Hepatocyte (in vitro differentiated cells): ENCODE data around the gene RGP1. TPM values are rescaled to one million over a fixed set of nuclear protein-coding genes. Genes with fewer than 3 reads are reported as not detected.
A peak's percentile ranks its signal among the peaks of the same experiment; 100 is the strongest.

Source experiments
- DNase-seq: peaks from one replicate; pipeline ENCODE4 v3.0.0-alpha.2; 2016; ENCODE audit warnings: low spot score
- H2AFZ ChIP-seq: fragments of 200-600 bp; sonication (generic); 2 replicates; pipeline ENCODE4 v1.6.0; 2016; ENCODE audit warnings: antibody characterized with exemption, mild to moderate bottlenecking
- H3K27ac ChIP-seq: fragments of 200-600 bp; sonication (generic); 2 replicates; pipeline ENCODE4 v1.5.1; 2016; ENCODE audit warnings: mild to moderate bottlenecking
- H3K27me3 ChIP-seq: fragments of 200-600 bp; sonication (generic); 2 replicates; pipeline ENCODE4 v1.6.1; 2016
- H3K36me3 ChIP-seq: fragments of 200-600 bp; sonication (generic); replicated peaks from 2 replicates; pipeline ENCODE4 v1.5.1; 2016; ENCODE audit warnings: low read depth; ENCODE audit not compliant: insufficient read depth
- H3K4me1 ChIP-seq: fragments of 200-600 bp; sonication (generic); 2 replicates; pipeline ENCODE4 v1.5.1; 2016; ENCODE audit warnings: mild to moderate bottlenecking, moderate library complexity; ENCODE audit not compliant: insufficient read depth
- H3K4me2 ChIP-seq: fragments of 200-600 bp; sonication (generic); 2 replicates; pipeline ENCODE4 v1.6.0; 2016
- H3K4me3 ChIP-seq: fragments of 200-600 bp; sonication (generic); 2 replicates; pipeline ENCODE4 v1.5.1; 2016; ENCODE audit warnings: mild to moderate bottlenecking
- H3K79me2 ChIP-seq: fragments of 200-600 bp; sonication (generic); 2 replicates; pipeline ENCODE4 v1.6.0; 2017; ENCODE audit warnings: mild to moderate bottlenecking
- H3K9me2 ChIP-seq: fragments of 200-600 bp; sonication (generic); replicated peaks from 2 replicates; pipeline ENCODE4 v1.6.0; 2017; ENCODE audit warnings: mild to moderate bottlenecking; ENCODE audit not compliant: insufficient read depth
- H3K9me3 ChIP-seq: fragments of 200-600 bp; sonication (generic); 2 replicates; pipeline ENCODE4 v1.5.1; 2016; ENCODE audit warnings: low read depth, mild to moderate bottlenecking
- H4K20me1 ChIP-seq: fragments of 200-600 bp; sonication (generic); 2 replicates; pipeline ENCODE4 v1.6.0; 2016; ENCODE audit warnings: mild to moderate bottlenecking; ENCODE audit not compliant: insufficient read depth, poor library complexity, severe bottlenecking
- CTCF ChIP-seq: fragments of 200-600 bp; sonication (generic); IDR thresholded peaks from 2 replicates; pipeline ENCODE4 v1.5.1; 2016; ENCODE audit warnings: antibody characterized with exemption, mild to moderate bottlenecking; ENCODE audit not compliant: poor library complexity
- EZH2 ChIP-seq: fragments of 200-600 bp; sonication (generic); IDR thresholded peaks from 2 replicates; pipeline ENCODE4 v1.6.1; 2016; ENCODE audit warnings: antibody characterized with exemption, mild to moderate bottlenecking, borderline replicate concordance
- EZH2phosphoT487 ChIP-seq: fragments of 200-600 bp; sonication (generic); IDR thresholded peaks from one replicate; pipeline ENCODE4 v1.6.1; 2018; ENCODE audit warnings: antibody characterized with exemption, mild to moderate bottlenecking, low read depth, moderate library complexity; ENCODE audit not compliant: unreplicated experiment, severe bottlenecking
- WGBS: methylation state at CpG from one replicate; pipeline ENCODE4 v1.1.6; 2016; ENCODE audit warnings: low lambda C conversion rate; ENCODE audit errors: missing lambda C conversion rate; 5-methylcytosine and 5-hydroxymethylcytosine counted together
- polyA plus RNA-seq: library from polyadenylated mRNA; unstranded; fragments of >200 nt; fragmentation: Nextera tagmentation; extraction: Ambion mirVana; gene quantifications from 2 replicates; pipeline ENCODE4 v1.2.1, GENCODE V29; 2016
- total RNA-seq: library from RNA; depleted of rRNA; stranded (reverse); fragments of >200 nt; gene quantifications from 2 replicates; pipeline ENCODE4 v1.2.3, GENCODE V29; 2014

RGP1 gene
- total and polyA plus RNA-seq, 2 experiments from 2014 or later: 11.4 to 19.3 TPM

DNA sequence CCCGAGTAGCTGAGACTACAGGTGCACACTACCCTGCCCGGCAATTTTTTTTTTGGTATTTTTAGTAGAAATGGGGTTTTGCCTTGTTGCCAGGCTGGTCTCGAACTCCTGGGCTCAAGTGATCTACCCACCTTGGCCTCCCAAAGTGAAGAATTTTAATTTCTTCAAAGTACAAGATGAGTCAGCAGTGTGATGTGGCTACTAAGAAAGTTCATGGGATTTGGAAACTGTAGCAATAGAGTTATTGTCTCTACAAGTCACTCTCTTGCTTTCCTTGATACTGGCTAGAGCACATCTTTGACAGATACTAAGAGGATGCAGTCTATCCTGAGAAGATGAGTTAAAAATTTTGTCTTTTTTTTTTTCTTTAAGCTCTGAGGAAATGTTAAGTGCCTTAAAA, 15.0 kb upstream of the RGP1 start:
- no peak for TF ChIP-seq CTCF
- no peak for TF ChIP-seq EZH2phosphoT487
- no peak for TF ChIP-seq EZH2
- Histone ChIP-seq H3K27ac (peak overlapping the region; percentile 95), H3K36me3 (no peaks in the 10 kb centered on the region), H3K9me3 (no peaks in the 10 kb centered on the region), H2AFZ (no peak overlapping the region), H3K9me2 (no peaks in the 10 kb centered on the region), H3K79me2 (peaks cover 51% of the 10 kb centered on the region), H3K4me2 (peak overlapping the region; percentile 89), H3K4me1 (peaks cover 34% of the 10 kb centered on the region), H3K27me3 (no peaks in the 10 kb centered on the region), H4K20me1 (peaks cover 22% of the 10 kb centered on the region), H3K4me3 (no peak overlapping the region)
- no peak for DNase-seq
- 87% methylated on average over 3 of the region's 3 CpGs for WGBS

DNA sequence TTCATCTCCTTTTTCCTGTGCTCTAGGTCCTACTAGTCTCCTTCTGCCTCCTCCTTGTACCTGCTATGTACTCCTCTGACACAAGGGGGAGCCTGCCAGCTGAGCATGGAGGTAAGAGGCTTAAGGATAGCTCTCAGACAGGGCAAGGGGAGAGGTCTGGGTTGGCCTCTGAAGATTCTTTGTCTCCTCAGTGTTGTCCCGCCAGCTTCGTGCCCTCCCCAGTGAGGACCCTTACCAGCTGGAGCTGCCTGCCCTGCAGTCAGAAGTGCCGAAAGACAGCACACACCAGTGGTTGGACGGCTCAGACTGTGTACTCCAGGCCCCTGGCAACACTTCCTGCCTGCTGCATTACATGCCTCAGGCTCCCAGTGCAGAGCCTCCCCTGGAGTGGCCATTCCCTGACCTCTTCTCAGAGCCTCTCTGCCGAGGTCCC, 12.9 kb upstream of the RGP1 start:
- Histone ChIP-seq H3K4me2 (no peak overlapping the region), H3K27me3 (no peaks in the 10 kb centered on the region), H3K79me2 (peaks cover 30% of the 10 kb centered on the region), H3K4me1 (peaks cover 15% of the 10 kb centered on the region), H3K36me3 (no peaks in the 10 kb centered on the region), H3K27ac (peak overlapping the region; percentile 14), H2AFZ (no peak overlapping the region), H4K20me1 (peaks cover 6% of the 10 kb centered on the region), H3K9me3 (no peaks in the 10 kb centered on the region), H3K4me3 (no peak overlapping the region), H3K9me2 (no peaks in the 10 kb centered on the region)
- peak; percentile 81 for DNase-seq
- TF ChIP-seq EZH2 (no peak), EZH2phosphoT487 (no peak), CTCF (peak; percentile 75)
- WGBS: 50% methylated on average over 5 of the region's 5 CpGs

DNA sequence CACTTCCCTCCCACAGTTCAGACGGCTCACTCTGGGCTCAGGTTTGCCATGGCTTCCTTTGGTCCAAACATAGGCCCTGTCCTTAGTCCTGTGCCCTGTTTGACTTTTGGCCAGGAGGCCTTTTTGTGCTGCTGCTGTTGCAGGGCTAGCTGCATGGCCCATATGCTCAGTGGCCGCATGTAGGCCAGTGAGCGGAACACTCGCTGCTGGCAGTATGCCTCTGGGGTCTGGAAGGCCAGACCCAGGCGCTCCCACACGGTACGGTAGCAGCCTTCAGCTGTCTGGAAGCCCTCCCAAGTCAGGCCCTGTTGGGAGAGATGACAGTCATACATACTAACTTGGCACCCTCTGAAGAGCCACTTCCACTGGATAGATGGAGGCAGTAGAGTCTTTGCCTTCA, 11.9 kb upstream of the RGP1 start:
- TF ChIP-seq EZH2phosphoT487 (no peak), CTCF (no peak), EZH2 (no peak)

DNA sequence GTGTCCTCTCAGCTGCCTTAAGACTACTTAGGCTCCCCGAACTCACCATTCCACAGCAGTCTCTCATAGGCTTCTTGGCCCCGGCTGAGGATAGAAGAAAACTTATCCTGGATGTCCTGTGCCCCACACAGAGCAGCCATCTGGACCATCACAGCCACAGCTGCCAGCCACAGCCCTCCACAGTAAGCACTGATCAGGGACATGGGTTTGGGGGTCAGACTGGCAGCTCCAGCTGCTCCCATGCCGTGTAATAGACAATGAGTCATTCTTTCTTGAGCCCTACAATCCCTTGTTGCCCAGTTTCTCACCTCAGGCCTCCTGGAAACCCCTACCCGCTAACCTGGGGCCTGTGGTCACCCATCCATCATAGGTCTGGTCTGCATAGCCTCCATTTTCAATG, 10.9 kb upstream of the RGP1 start:
- Histone ChIP-seq H3K4me3 (no peak overlapping the region), H3K79me2 (peaks cover 29% of the 10 kb centered on the region), H3K27me3 (no peaks in the 10 kb centered on the region), H3K4me2 (no peak overlapping the region), H3K27ac (no peak overlapping the region), H3K9me3 (no peaks in the 10 kb centered on the region), H3K4me1 (peaks cover 14% of the 10 kb centered on the region), H4K20me1 (peaks cover 8% of the 10 kb centered on the region), H3K36me3 (no peaks in the 10 kb centered on the region), H2AFZ (no peak overlapping the region), H3K9me2 (no peaks in the 10 kb centered on the region)
- WGBS: 94% methylated on average over 4 of the region's 4 CpGs
- TF ChIP-seq CTCF: no peak
- no peak for TF ChIP-seq EZH2
- no peak for TF ChIP-seq EZH2phosphoT487
- no peak for DNase-seq

More for the DNA sequence above, 11.9 kb upstream of the RGP1 start:
- H3K4me3 ChIP-seq: no peak overlapping the region
- H3K27me3 ChIP-seq: no peaks in the 10 kb centered on the region
- no peak for DNase-seq
- peaks cover 24% of the 10 kb centered on the region for H3K79me2 ChIP-seq
- H3K4me1 ChIP-seq: peaks cover 14% of the 10 kb centered on the region
- 89% methylated on average over 7 of the region's 7 CpGs for WGBS
- H4K20me1 ChIP-seq: peaks cover 6% of the 10 kb centered on the region
- no peak overlapping the region for H3K4me2 ChIP-seq
- no peak overlapping the region for H3K27ac ChIP-seq
- H3K9me2 ChIP-seq: no peaks in the 10 kb centered on the region
- H3K9me3 ChIP-seq: no peaks in the 10 kb centered on the region
- H2AFZ ChIP-seq: no peak overlapping the region
- H3K36me3 ChIP-seq: no peaks in the 10 kb centered on the region
